ENCODE measurements around the gene IFITM2. TPM values are rescaled to one million over a fixed set of nuclear protein-coding genes. Genes with fewer than 3 reads are reported as not detected.
A peak's percentile ranks its signal among the peaks of the same experiment; 100 is the strongest.
"Not testable (repeated sequence)": the region's sequence is repeated elsewhere in the genome, so short reads cannot be mapped to it uniquely, and the experiment has no call there.

Gene IFITM2
- total and polyA plus RNA-seq, 2 experiments from 2014 or later, result 71.6 to 267 TPM

- H3K4me1 ChIP-seq (ENCODE audit: low read depth), result peaks cover 31% of the 10 kb centered on the region
- TF ChIP-seq CTCF (IDR thresholded peaks at IDR 0.05; ENCODE audit: low read depth, low read length), result no peak
- H3K27me3 ChIP-seq, result no peaks in the 10 kb centered on the region
- no peak for DNase-seq (ENCODE audit: low read depth in 1 of 2, low spot score in 1 of 2)
- no peaks in the 10 kb centered on the region for H3K9me3 ChIP-seq (ENCODE audit: low read depth)
- no peak overlapping the region for H3K27ac ChIP-seq
- H3K4me3 ChIP-seq, result no peak overlapping the region
- no peaks in the 10 kb centered on the region for H3K36me3 ChIP-seq
These were observed 23.9 kb downstream of the IFITM2 start for GRCh38 chr11:331358-332060.

GRCh38 chr11:332651-333480, 25.2 kb downstream of the IFITM2 start:
- Histone ChIP-seq H3K9me3 (ENCODE audit: low read depth) (no peaks in the 10 kb centered on the region), H3K27ac (no peak overlapping the region), H3K4me1 (ENCODE audit: low read depth) (peaks cover 21% of the 10 kb centered on the region), H3K27me3 (no peaks in the 10 kb centered on the region), H3K4me3 (no peak overlapping the region), H3K36me3 (no peaks in the 10 kb centered on the region)
- no peak for DNase-seq (ENCODE audit: low read depth in 1 of 2, low spot score in 1 of 2)
- TF ChIP-seq CTCF (IDR thresholded peaks at IDR 0.05; ENCODE audit: low read depth, low read length), result no peak

- DNase-seq (ENCODE audit: low read depth in 1 of 2, low spot score in 1 of 2); H3K9me3 ChIP-seq (ENCODE audit: low read depth); H3K36me3 ChIP-seq; H3K27me3 ChIP-seq; H3K4me3 ChIP-seq: not testable (repeated sequence)
- H3K27ac ChIP-seq, result peak overlapping the region; percentile 54
- peaks cover 21% of the 10 kb centered on the region for H3K4me1 ChIP-seq (ENCODE audit: low read depth)
These were observed 26.1 kb downstream of the IFITM2 start for GRCh38 chr11:333616-334263.

- no peaks in the 10 kb centered on the region for H3K36me3 ChIP-seq
- TF ChIP-seq CTCF (IDR thresholded peaks at IDR 0.05; ENCODE audit: low read depth, low read length), result no peak
- no peaks in the 10 kb centered on the region for H3K27me3 ChIP-seq
- H3K27ac ChIP-seq, result peak overlapping the region; percentile 54
- H3K4me3 ChIP-seq, result no peak overlapping the region
- no peaks in the 10 kb centered on the region for H3K9me3 ChIP-seq (ENCODE audit: low read depth)
- peaks cover 21% of the 10 kb centered on the region for H3K4me1 ChIP-seq (ENCODE audit: low read depth)
- peak; percentile 39 to 87 for DNase-seq (ENCODE audit: low read depth in 1 of 2, low spot score in 1 of 2)
These were observed 26.8 kb downstream of the IFITM2 start for GRCh38 chr11:334264-334994.

GRCh38 chr11:335779-336658, 28.4 kb downstream of the IFITM2 start:
- Histone ChIP-seq H3K27ac (peak overlapping the region; percentile 77), H3K4me1 (ENCODE audit: low read depth) (peaks cover 21% of the 10 kb centered on the region), H3K9me3 (ENCODE audit: low read depth) (no peaks in the 10 kb centered on the region), H3K4me3 (no peak overlapping the region), H3K27me3 (no peaks in the 10 kb centered on the region), H3K36me3 (no peaks in the 10 kb centered on the region)
- DNase-seq (ENCODE audit: low read depth in 1 of 2, low spot score in 1 of 2), result peak in 1 of 2 donors; percentile 76
- TF ChIP-seq CTCF (IDR thresholded peaks at IDR 0.05; ENCODE audit: low read depth, low read length), result no peak
